Karpas-422 (cell line): ENCODE measurements around the gene APEH. TPM values are rescaled to one million over a fixed set of nuclear protein-coding genes. Genes with fewer than 3 reads are reported as not detected.

Experiments
- DNase-seq: peaks from one replicate; pipeline ENCODE4 v3.0.0-alpha.2; 2015
- H2AFZ ChIP-seq: fragments of 200-600 bp; sonication (generic); 2 replicates; pipeline ENCODE4 v1.6.1; 2014; ENCODE audit warnings: antibody characterized with exemption, low read length, mixed read lengths
- H3K27ac ChIP-seq: fragments of 200-600 bp; sonication (generic); 2 replicates; pipeline ENCODE4 v1.5.1; 2014; ENCODE audit warnings: mild to moderate bottlenecking, low read length, moderate library complexity
- H3K27me3 ChIP-seq: fragments of 200-600 bp; sonication (generic); 2 replicates; pipeline ENCODE4 v1.6.1; 2014; ENCODE audit warnings: low read length, mixed read lengths
- H3K36me3 ChIP-seq: fragments of 200-600 bp; sonication (generic); 2 replicates; pipeline ENCODE4 v1.6.1; 2014; ENCODE audit warnings: low read length, mixed read lengths; ENCODE audit not compliant: insufficient read depth
- H3K4me1 ChIP-seq: fragments of 200-600 bp; sonication (generic); 2 replicates; pipeline ENCODE4 v1.6.1; 2014; ENCODE audit warnings: mild to moderate bottlenecking, low read length, mixed read lengths
- H3K4me2 ChIP-seq: fragments of 200-600 bp; sonication (generic); 2 replicates; pipeline ENCODE4 v1.6.1; 2014; ENCODE audit warnings: low read length, low read depth, mild to moderate bottlenecking; ENCODE audit not compliant: poor library complexity, severe bottlenecking
- H3K4me3 ChIP-seq: fragments of 200-600 bp; sonication (generic); 2 replicates; pipeline ENCODE4 v1.5.1; 2014; ENCODE audit warnings: mild to moderate bottlenecking, antibody characterized with exemption, low read length, mixed read lengths
- H3K79me2 ChIP-seq: fragments of 200-600 bp; sonication (generic); 2 replicates; pipeline ENCODE4 v1.6.1; 2014; ENCODE audit warnings: mild to moderate bottlenecking, low read length, mixed read lengths
- H3K9ac ChIP-seq: fragments of 200-600 bp; sonication (generic); 2 replicates; pipeline ENCODE4 v1.6.0; 2014; ENCODE audit warnings: low read length
- H3K9me2 ChIP-seq: fragments of 200-600 bp; sonication (generic), shearing (Covaris generic); replicated peaks from 2 replicates; pipeline ENCODE4 v1.6.0; 2014; ENCODE audit warnings: mild to moderate bottlenecking, low read length, moderate library complexity; ENCODE audit not compliant: insufficient read depth
- H3K9me3 ChIP-seq: fragments of 300-700, 200-600 bp; sonication (generic); 2 replicates; pipeline ENCODE4 v1.6.1; 2014; ENCODE audit warnings: low read length, mixed read lengths
- H4K20me1 ChIP-seq: fragments of 200-600 bp; sonication (generic); 2 replicates; pipeline ENCODE4 v1.6.1; 2014; ENCODE audit warnings: mild to moderate bottlenecking, antibody characterized with exemption, low read length, low read depth; ENCODE audit not compliant: insufficient read depth
- total RNA-seq: library from RNA; depleted of rRNA; stranded (reverse); fragments of >200 nt; shearing (Covaris generic); gene quantifications from 2 replicates; pipeline ENCODE4 v1.2.3, GENCODE V29; 2014; ENCODE audit warnings: low replicate concordance

Gene APEH
- total RNA-seq, 1 experiment from 2014 or later, result 96.3 TPM

DNA sequence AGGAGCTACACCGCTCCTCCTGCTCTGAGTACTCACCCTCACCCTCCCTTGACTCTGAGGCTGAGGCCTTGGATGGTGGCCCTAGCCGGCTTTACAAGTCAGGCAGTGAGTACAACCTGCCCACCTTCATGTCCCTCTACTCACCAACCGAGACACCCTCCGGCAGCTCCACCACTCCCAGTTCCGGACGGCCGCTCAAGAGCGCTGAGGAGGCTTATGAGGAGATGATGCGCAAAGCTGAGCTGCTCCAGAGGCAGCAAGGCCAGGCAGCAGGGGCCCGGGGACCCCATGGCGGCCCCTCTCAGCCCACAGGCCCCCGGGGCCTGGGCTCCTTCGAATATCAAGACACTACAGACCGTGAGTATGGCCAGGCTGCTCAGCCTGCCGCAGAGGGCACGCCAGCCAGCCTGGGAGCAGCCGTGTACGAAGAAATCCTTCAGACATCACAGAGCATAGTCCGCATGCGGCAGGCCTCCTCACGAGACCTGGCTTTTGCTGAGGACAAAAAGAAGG, 21.2 kb upstream of the APEH start:
- H3K9me2 ChIP-seq, result no peaks in the 10 kb centered on the region
- no peaks in the 10 kb centered on the region for H3K36me3 ChIP-seq
- H3K4me2 ChIP-seq, result no peak overlapping the region
- no peak overlapping the region for H2AFZ ChIP-seq
- no peaks in the 10 kb centered on the region for H3K4me1 ChIP-seq
- H3K27me3 ChIP-seq, result no peaks in the 10 kb centered on the region
- no peaks in the 10 kb centered on the region for H4K20me1 ChIP-seq
- H3K79me2 ChIP-seq, result no peaks in the 10 kb centered on the region
- H3K9me3 ChIP-seq, result no peaks in the 10 kb centered on the region
- no peak overlapping the region for H3K9ac ChIP-seq
- no peak overlapping the region for H3K27ac ChIP-seq
- no peak for DNase-seq
- H3K4me3 ChIP-seq, result no peak overlapping the region

DNA sequence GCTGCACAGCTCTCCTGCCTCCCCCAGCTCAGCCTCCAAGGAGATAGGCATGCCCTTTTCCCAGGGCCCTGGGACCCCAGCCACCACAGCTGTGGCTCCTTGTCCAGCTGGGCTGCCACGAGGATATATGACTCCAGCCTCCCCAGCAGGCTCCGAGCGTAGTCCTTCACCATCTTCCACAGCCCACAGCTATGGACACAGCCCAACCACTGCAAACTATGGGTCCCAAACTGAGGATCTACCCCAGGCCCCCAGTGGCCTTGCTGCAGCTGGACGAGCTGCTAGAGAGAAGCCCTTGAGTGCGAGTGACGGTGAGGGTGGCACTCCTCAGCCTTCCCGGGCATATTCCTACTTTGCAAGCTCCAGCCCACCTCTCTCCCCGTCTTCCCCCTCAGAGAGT, 20.5 kb upstream of the APEH start:
- Histone ChIP-seq H2AFZ (no peak overlapping the region), H3K79me2 (no peaks in the 10 kb centered on the region), H3K36me3 (no peaks in the 10 kb centered on the region)

DNA sequence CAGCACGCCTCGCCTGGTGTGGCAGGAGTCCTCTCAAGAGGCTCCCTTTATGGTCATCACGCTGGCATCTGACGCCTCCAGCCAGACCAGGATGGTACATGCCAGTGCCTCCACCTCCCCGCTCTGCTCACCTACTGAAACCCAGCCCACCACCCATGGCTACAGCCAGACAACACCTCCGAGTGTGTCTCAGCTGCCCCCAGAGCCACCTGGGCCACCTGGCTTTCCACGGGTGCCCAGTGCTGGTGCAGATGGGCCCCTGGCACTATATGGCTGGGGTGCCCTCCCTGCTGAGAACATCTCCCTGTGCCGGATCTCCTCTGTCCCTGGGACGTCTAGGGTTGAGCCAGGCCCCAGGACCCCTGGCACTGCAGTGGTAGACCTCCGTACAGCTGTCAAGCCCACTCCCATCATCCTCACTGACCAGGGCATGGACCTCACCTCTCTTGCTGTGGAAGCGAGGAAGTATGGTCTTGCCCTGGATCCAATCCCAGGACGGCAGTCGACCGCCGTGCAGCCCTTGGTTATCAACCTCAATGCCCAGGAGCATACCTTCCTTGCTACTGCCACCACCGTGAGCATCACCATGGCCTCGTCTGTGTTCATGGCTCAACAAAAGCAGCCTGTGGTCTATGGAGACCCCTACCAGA, 19.9 kb upstream of the APEH start:
- Histone ChIP-seq H3K9ac (no peak overlapping the region), H3K79me2 (no peaks in the 10 kb centered on the region), H3K9me3 (no peaks in the 10 kb centered on the region), H3K9me2 (no peaks in the 10 kb centered on the region), H3K27me3 (no peaks in the 10 kb centered on the region), H3K36me3 (no peaks in the 10 kb centered on the region), H2AFZ (no peak overlapping the region), H4K20me1 (no peaks in the 10 kb centered on the region), H3K4me3 (no peak overlapping the region), H3K27ac (no peak overlapping the region), H3K4me1 (no peaks in the 10 kb centered on the region), H3K4me2 (no peak overlapping the region)
- DNase-seq, result no peak

More for the DNA sequence above, 20.5 kb upstream of the APEH start:
- Histone ChIP-seq H3K9me2 (no peaks in the 10 kb centered on the region), H3K4me3 (no peak overlapping the region), H4K20me1 (no peaks in the 10 kb centered on the region), H3K27me3 (no peaks in the 10 kb centered on the region), H3K9me3 (no peaks in the 10 kb centered on the region), H3K27ac (no peak overlapping the region), H3K9ac (no peak overlapping the region), H3K4me1 (no peaks in the 10 kb centered on the region), H3K4me2 (no peak overlapping the region)
- DNase-seq, result no peak

DNA sequence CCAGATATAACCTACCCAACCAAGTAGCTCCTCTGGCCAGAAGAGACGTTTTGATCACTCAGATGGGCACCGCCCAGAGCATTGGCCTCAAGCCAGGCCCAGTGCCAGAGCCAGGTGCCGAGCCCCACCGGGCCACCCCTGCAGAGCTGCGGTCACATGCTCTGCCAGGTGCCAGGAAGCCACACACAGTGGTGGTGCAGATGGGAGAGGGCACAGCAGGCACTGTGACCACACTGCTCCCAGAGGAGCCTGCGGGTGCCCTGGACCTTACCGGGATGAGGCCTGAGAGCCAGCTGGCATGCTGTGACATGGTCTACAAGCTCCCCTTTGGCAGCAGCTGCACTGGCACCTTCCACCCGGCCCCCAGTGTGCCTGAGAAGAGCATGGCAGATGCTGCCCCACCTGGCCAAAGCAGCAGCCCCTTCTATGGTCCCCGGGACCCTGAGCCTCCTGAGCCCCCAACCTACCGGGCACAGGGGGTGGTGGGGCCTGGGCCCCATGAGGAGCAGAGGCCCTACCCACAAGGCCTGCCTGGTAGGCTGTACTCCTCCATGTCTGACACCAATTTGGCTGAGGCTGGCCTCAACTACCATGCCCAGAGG, 19.1 kb upstream of the APEH start:
- H3K4me1 ChIP-seq, result no peaks in the 10 kb centered on the region
- no peak overlapping the region for H3K4me3 ChIP-seq
- H3K4me2 ChIP-seq, result no peak overlapping the region
- no peaks in the 10 kb centered on the region for H3K9me2 ChIP-seq
- DNase-seq, result no peak
- H2AFZ ChIP-seq, result no peak overlapping the region
- H3K27me3 ChIP-seq, result no peaks in the 10 kb centered on the region
- H3K9me3 ChIP-seq, result no peaks in the 10 kb centered on the region
- H3K27ac ChIP-seq, result no peak overlapping the region
- no peak overlapping the region for H3K9ac ChIP-seq
- H3K79me2 ChIP-seq, result no peaks in the 10 kb centered on the region
- no peaks in the 10 kb centered on the region for H3K36me3 ChIP-seq
- no peaks in the 10 kb centered on the region for H4K20me1 ChIP-seq

DNA sequence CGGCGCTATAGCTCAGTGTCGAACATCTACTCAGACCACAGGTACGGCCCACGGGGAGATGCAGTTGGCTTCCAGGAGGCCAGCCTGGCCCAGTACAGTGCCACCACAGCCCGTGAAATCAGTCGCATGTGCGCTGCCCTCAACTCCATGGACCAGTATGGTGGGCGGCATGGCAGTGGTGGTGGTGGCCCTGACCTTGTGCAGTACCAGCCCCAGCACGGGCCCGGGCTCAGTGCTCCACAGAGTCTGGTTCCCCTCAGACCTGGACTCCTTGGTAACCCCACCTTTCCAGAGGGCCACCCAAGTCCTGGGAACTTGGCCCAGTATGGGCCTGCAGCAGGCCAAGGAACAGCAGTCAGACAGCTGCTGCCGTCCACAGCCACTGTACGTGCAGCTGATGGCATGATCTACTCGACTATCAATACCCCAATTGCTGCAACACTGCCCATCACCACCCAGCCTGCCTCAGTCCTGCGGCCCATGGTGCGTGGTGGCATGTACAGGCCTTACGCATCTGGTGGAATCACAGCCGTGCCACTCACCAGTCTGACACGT, 18.3 kb upstream of the APEH start:
- Histone ChIP-seq H2AFZ (no peak overlapping the region), H3K27ac (no peak overlapping the region), H3K9ac (no peak overlapping the region), H3K4me1 (no peaks in the 10 kb centered on the region), H4K20me1 (no peaks in the 10 kb centered on the region), H3K9me2 (no peaks in the 10 kb centered on the region), H3K36me3 (no peaks in the 10 kb centered on the region), H3K9me3 (no peaks in the 10 kb centered on the region), H3K27me3 (no peaks in the 10 kb centered on the region), H3K79me2 (no peaks in the 10 kb centered on the region), H3K4me2 (no peak overlapping the region), H3K4me3 (no peak overlapping the region)
- no peak for DNase-seq

DNA sequence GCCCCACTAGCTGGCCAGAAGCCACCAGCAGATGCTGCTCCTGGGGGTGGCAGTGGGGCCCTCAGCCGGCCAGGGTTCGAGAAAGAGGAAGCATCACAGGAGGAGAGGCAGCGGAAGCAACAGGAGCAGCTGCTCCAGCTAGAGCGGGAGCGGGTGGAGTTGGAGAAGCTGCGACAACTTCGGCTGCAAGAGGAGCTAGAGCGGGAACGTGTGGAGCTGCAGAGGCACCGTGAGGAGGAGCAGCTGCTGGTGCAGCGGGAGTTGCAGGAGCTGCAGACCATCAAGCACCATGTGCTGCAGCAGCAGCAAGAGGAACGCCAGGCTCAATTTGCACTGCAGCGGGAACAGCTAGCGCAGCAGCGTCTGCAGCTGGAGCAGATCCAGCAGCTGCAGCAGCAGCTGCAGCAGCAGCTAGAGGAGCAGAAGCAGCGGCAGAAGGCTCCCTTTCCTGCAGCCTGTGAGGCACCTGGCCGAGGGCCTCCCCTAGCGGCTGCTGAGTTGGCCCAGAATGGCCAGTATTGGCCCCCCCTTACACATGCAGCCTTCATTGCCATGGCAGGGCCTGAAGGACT, 17.5 kb upstream of the APEH start:
- no peaks in the 10 kb centered on the region for H3K4me1 ChIP-seq
- H3K27ac ChIP-seq, result no peak overlapping the region
- no peak overlapping the region for H3K9ac ChIP-seq
- no peak overlapping the region for H3K4me3 ChIP-seq
- no peak overlapping the region for H3K4me2 ChIP-seq
- no peaks in the 10 kb centered on the region for H3K9me2 ChIP-seq
- no peaks in the 10 kb centered on the region for H3K79me2 ChIP-seq
- no peak for DNase-seq
- H3K36me3 ChIP-seq, result no peaks in the 10 kb centered on the region
- no peaks in the 10 kb centered on the region for H3K9me3 ChIP-seq
- no peak overlapping the region for H2AFZ ChIP-seq
- no peaks in the 10 kb centered on the region for H3K27me3 ChIP-seq
- H4K20me1 ChIP-seq, result no peaks in the 10 kb centered on the region

DNA sequence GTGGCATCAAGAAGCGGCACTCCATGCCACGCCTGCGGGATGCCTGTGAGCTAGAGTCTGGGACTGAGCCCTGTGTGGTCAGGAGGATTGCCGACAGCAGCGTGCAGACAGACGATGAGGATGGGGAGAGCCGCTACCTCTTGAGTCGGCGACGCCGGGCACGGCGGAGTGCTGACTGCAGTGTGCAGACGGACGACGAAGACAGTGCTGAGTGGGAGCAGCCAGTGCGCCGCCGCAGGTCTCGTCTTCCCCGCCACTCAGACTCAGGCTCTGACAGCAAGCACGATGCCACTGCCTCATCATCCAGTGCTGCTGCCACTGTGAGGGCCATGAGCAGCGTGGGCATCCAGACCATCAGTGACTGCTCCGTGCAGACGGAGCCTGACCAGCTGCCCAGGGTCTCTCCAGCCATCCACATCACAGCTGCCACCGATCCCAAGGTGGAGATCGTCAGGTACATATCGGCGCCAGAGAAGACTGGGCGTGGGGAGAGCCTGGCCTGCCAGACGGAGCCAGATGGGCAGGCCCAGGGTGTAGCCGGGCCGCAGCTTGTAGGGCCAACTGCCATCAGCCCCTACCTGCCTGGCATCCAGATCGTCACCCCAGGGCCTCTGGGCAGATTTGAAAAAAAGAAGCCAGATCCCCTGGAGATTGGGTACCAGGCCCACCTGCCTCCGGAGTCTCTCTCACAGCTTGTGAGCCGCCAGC, 16.8 kb upstream of the APEH start:
- no peaks in the 10 kb centered on the region for H4K20me1 ChIP-seq
- no peaks in the 10 kb centered on the region for H3K9me3 ChIP-seq
- no peaks in the 10 kb centered on the region for H3K4me1 ChIP-seq
- H3K27ac ChIP-seq, result no peak overlapping the region
- H2AFZ ChIP-seq, result no peak overlapping the region
- H3K9me2 ChIP-seq, result no peaks in the 10 kb centered on the region
- no peaks in the 10 kb centered on the region for H3K27me3 ChIP-seq
- DNase-seq, result no peak
- H3K36me3 ChIP-seq, result no peaks in the 10 kb centered on the region
- H3K4me2 ChIP-seq, result no peak overlapping the region
- H3K4me3 ChIP-seq, result no peak overlapping the region
- no peak overlapping the region for H3K9ac ChIP-seq
- H3K79me2 ChIP-seq, result no peaks in the 10 kb centered on the region

DNA sequence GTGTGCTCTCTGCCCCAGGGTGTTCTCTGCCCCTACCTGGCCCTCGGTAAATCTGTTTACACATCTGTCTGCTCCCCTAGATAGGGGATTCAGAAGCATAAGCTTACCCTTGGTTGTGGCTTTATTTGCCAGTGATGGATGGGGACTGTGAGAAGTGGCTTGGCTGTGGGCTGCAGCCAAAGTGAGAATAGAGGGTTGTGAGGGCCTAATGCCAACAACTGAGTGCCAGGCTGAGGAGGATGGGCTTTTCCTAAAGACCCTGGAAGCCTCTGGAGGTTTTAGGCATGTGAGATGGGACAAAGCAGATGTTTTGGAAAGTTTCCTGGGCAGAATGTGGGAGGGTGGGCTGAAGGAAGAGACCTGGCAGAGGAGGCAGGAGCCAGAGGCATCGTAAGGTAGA, 15.4 kb upstream of the APEH start:
- Histone ChIP-seq H4K20me1 (no peaks in the 10 kb centered on the region), H3K4me3 (no peak overlapping the region), H3K36me3 (no peaks in the 10 kb centered on the region), H3K9me3 (no peaks in the 10 kb centered on the region), H3K79me2 (no peaks in the 10 kb centered on the region), H3K9me2 (no peaks in the 10 kb centered on the region), H3K4me1 (no peaks in the 10 kb centered on the region), H3K27ac (no peak overlapping the region), H3K4me2 (no peak overlapping the region), H2AFZ (no peak overlapping the region), H3K27me3 (no peaks in the 10 kb centered on the region), H3K9ac (no peak overlapping the region)
- DNase-seq, result no peak
